Stimulated activated CD4-positive, alpha-beta T cell treated with anti-CD3 and anti-CD28 coated beads, Interleukin-4, amount 100 ng/mL, for 24 hours (primary cell): ENCODE measurements around the gene SUN5.

Experiments used
- DNase-seq: peaks from one replicate; pipeline ENCODE4 v3.0.0-alpha.2; 2020

The SUN5 gene

DNA sequence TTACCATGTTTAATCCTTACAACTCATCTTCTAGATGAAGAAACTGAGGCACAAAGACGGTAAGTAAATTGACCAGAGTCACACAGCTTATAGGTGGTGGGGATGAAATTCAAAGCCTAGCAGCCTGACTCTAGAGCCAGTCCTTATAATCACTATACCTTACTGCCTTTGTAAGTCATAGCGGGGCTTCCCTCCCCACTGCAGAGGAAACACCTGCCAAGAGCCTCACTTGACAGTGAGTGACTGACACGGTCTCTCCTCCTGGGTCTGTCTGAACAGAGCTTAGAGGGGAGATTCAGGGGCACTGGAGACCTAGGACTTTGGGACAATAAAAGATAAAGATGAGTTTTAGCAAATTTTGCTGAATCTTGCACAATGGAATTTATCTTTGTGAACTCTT lies 12.8 kb downstream of the SUN5 start:
- no peak for DNase-seq

DNA sequence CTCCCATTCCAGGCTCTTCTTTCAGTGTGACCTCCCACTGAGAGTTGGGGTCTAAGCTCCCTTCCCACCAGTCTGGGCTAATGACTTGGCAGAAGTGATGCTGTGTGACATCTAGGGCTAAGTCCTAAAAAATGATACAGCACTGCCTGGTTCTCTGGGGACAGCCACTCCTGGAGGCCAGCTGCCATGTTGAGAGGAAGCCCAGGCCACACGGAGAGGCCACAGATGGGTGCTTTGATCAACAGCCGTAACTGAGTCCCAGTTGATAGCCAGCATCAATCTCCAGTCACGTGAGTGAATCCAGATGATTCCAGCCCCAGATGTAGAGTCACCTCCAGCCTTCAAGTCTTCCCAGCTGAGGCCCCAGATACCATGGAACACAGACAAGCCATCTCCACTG lies 13.8 kb downstream of the SUN5 start:
- no peak for DNase-seq

DNA sequence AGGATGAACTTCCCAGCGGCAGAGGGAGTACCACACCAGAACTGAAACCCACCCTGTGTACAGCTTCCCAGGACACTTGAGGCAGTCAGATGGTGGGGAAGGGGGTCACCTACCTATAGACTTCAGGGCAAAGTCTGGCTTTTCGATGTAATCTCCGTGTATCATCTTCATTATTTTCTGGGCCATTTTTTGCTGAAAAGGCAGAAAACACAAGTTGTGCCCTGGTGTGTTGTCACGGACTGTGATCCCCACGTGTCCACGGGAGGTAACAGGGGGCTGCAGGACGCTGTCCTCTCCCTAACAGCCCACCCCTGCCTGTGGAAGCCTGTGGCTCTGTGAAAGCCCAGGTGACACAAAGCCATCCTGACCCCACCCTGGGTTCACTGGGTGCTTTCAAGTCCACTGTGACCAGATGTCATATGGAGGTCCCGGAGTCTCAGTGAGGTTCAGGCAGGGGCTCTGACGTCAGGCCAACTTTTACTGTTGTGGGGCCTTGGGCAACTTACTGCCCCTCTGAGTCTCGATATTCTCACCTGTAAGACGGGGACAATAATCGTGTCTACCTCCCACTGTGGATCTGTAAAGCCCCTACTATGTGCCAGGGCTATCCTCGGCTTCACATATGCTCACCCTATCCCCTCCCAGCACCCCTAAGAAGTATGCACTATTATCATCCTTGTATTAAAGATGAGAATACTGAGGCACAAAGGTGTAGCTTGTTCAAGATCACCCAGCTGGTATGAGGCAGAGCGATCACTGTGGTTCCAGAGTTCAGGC lies 14.5 kb downstream of the SUN5 start:
- DNase-seq = no peak

DNA sequence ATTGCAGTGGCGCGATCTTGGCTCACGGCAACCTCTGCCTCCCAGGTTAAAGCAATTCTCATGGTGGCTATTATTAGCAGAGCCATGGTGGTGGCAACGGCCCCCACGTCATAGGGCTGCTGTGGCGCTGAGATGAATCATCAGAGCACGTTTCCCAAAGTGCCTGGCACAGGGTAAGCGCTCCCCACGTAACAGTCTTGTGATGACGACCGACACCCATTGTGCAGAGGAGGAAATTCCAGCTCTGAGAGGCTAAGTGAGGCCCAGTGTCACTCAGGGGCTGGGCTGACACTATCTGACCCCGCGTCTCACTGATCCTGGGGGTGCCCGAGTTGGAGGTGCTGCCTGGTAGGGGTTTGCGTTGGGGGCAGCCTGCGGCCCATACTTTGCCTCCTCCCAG lies 16.2 kb downstream of the SUN5 start:
- DNase-seq = no peak

DNA sequence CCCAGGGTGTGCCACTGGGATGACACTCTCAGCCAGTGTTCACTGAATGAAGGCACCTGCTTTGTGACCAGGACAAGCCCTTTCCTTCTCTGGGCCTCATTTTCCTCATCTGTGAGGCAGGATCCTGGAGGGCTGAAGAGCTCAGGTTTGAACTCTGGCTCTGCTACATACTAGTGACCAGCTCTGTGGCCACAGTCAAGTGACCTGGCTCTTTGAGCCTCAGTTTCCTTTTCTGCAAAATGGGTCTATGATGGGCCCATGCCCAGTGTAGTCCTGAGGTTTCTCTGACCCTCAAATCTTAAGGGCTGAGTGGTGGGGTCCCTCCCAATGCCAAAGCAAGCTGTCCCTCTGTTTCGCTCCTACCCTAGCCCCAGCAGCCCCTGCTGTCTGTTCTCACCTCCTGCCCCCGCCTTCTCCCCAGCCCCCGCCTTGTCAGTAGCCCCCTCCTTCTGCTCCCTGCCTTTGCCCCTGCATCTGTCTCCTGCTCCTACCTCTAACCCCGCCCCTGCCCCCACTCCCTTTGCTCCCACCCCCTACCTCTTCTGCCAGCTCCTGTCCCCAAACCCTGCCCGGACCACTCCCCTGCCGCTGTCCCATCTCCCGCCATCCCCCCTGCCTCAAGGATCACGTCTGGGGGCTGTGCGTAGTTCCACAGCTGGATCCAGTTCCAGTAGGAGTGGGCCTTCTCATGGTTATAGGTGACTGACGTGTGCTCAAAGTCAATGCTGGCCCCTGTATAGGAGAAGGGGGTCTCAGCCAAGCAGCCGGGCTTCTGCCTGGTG lies 17.0 kb downstream of the SUN5 start:
- DNase-seq = no peak

GRCh38 chr20:32986331-32986966 lies 17.8 kb downstream of the SUN5 start:
- DNase-seq = no peak

GRCh38 chr20:32985596-32985995 lies 18.6 kb downstream of the SUN5 start:
- DNase-seq = no peak

DNA sequence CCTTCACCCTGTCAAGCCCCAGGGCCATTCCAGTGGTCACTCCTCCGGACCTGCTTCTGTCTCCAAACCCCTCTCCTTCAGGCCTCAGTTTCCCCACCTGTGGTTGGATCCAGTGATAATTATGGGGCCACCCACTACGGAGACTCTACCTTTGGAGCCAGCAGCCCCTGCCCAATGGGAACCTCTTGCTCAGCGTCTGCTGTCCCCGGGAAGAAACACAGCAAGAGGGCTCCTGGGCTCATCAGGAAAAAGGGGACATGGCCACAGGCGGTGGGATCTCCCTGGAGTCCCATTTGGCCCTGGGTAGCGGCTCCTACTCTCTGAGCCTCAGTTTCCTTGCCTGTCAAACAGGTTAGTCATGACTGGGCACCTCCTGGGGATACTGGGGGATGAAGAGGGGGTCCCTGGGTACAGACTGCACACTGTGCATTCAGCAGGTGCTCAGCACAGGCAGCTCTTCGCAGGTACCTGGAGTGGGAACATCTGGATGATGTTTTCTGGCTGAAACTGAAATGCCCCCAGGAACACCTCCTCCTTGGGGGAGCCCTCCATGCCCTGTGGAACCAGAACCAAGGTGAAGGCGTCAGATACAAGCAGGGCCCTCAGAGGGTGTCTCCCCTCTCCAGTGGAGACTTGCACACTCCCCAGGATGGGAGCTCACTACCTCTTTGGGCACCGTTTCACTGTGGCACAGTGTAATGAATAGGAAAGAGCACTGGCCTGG lies 19.4 kb downstream of the SUN5 start:
- no peak for DNase-seq

GRCh38 chr20:32984196-32984595 lies 20.0 kb downstream of the SUN5 start:
- DNase-seq = no peak

DNA sequence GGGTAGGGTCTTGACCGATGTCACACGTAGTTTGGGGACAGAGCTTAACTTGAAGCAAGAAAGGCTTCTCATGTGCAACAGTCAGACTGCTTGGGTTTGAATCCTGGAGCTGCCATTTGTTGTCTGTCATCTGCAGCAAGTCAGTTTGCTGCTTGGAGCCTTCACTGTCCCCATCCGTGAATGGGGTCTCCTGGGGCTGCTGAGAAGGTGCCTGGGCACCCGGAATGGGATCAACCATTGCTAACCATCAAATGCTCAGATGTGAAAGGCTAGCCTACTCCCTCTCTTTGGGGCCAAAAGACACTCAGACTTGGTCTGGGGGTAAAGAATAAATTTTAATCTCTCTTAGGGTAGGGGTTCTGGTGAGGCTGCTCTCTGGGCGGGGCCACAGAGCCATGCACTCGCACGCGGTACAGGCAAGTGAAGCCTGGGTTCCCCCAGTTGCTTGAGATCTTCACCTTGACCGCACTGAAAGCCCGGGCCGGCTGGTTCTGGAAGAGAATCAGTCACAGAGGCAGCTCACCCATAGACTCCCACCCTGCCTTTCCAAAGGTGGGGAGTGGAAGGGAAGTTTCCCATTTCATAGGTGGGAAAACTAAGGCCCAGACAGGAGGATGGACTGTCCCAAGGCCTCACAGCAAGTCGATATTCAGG lies 20.6 kb downstream of the SUN5 start:
- no peak for DNase-seq

DNA sequence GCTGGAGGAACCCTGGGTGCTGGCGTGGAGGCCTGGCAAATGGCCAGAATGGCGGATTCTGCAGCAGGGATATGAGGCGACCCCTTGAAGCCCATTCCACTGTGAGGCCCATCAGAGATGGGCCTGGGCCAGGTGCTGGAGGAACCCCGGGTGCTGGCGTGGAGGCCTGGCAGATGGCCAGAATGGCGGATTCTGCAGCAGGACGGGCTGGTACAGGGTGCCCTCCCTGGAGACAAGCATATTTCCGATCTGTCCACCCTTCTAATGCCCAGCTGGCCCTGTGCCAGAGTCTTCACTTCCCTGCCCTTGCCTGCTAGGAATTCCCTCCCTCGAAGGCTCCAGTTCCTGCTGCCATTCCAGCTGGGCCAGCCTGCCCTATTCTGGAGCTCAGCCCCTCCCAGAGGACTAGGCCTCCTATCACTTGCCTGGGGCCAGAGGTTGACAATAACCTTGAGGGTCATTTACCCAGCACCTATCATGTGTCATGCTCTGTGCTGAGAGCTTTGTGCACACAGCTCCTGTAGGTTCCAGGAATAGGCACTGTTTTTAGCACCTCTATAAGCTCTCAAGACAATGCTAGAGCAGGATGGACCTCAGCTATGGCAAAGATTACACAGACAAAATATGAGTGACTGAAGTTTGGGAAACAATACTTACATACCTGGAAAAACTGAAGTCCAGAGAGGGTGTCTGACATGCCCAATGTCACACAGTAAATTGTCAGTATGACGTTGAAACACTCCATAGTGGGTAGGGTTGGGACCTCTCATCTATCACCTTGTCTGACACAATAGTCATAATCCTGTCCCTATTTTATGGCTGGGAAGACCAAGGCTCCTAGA lies 21.4 kb downstream of the SUN5 start:
- no peak for DNase-seq

DNA sequence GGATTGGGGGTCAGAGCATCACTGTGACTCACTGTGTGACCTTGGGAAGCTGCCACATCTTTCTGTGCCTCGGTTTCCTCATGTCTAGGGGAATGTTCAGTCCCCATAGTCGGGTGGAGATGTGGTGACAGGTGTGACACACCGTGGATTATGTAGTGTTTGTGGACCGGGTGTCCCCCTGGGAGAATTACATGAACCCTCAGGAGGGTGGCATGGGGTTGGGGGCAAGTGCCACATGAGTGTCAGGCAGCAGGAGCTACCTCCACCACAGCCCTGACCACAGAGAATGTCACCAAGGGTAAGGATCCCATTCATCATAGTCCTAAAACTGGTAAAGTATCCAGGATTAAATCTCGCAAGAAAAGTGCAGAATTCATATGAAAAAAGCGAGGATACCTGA lies 23.2 kb downstream of the SUN5 start:
- DNase-seq = no peak

DNA sequence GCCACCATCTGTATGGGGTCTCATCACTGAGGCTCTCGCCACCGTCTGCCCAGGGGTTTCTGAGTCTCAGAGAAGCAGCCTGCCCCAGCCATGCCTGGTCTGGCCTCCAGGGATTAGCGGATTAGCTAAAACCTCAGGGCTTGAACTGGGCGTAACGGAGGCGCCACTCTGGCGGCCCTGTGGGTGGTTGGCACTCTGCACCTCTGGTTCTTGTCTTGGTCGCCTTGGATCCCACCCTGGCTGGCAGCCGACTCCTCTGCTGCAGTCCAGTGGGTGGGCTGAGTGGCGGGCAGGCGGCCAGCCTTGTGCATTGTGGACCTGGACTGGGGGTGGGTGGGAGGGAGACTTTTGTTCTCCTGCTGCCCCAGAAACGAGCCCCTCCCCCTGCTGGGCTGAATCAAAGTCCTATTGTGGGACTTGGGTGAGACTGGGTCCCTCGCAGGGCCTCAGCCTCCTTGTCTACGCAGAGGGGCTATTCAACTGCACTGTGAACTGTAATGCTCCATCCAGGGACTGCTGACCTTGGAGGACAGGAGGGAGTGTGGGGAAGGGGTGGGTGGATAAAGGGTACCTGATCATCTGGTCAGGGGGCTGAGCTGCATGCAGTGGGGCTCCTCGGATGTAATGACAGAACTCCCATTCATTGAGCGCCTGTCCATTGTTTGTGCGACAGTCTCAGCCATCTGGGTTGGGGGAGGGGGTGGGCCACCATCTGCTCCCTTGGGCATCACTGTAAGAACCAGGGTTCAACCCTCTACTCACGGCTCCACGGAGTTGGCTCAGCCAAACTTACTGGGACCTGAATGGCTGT lies 23.9 kb downstream of the SUN5 start:
- no peak for DNase-seq

- no peak for DNase-seq
These were observed 24.8 kb downstream of the SUN5 start for GRCh38 chr20:32979201-32979998.

DNA sequence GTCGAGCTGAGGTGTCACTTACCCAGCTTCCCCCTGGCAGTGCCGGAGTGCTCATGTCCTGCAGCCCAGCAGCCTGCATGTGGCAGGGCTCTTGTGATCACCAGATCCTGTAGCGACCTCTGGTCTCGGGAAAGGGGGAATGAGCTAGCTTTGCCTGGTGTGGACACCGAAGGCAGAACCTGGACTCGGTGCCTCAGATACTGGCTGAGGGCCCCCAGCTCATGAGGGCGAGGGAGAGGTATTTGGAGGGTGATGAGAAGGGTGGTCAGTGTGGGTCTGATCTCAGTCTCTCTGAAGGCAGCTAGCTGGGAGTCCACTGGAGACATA lies 26.3 kb downstream of the SUN5 start:
- no peak for DNase-seq

GRCh38 chr20:32977281-32978008 lies 26.8 kb downstream of the SUN5 start:
- DNase-seq = no peak

GRCh38 chr20:32976746-32977145 lies 27.5 kb downstream of the SUN5 start:
- peak; percentile 3 for DNase-seq

GRCh38 chr20:32975698-32976674 lies 28.2 kb downstream of the SUN5 start:
- no peak for DNase-seq
